ENCODE results near the gene AQR. TPM values are rescaled to one million over a fixed set of nuclear protein-coding genes. Genes with fewer than 3 reads are reported as not detected.
"Not testable (repeated sequence)": the region's sequence is repeated elsewhere in the genome, so short reads cannot be mapped to it uniquely, and the experiment has no call there.

Gene AQR
- total RNA-seq, 1 donor from 2014 or later = 32.4 TPM

- no peak for TF ChIP-seq CTCF (IDR thresholded peaks at IDR 0.05)
- ATAC-seq = no peak
Observed at GRCh38 chr15:34809186-34809585, 160.4 kb downstream of the AQR start.

GRCh38 chr15:34808016-34808415 lies 161.5 kb downstream of the AQR start:
- ATAC-seq (no peak), DNase-seq (no peak)
- Histone ChIP-seq H3K27me3 (ENCODE audit: low read depth) (no peaks in the 10 kb centered on the region), H3K27ac (no peak overlapping the region), H3K36me3 (no peaks in the 10 kb centered on the region), H3K9me3 (no peaks in the 10 kb centered on the region), H3K4me1 (no peaks in the 10 kb centered on the region), H3K4me3 (no peak overlapping the region)
- intact Hi-C loops (cut with DNase I) = no loop called here
- no peak for TF ChIP-seq CTCF (IDR thresholded peaks at IDR 0.05)

More at GRCh38 chr15:34809186-34809585, 160.4 kb downstream of the AQR start:
- Histone ChIP-seq H3K4me1 (no peaks in the 10 kb centered on the region), H3K27me3 (ENCODE audit: low read depth) (no peaks in the 10 kb centered on the region), H3K9me3 (no peaks in the 10 kb centered on the region), H3K27ac (no peak overlapping the region), H3K4me3 (no peak overlapping the region), H3K36me3 (no peaks in the 10 kb centered on the region)
- no peak for DNase-seq
- intact Hi-C loops (cut with DNase I) = no loop called here

- H3K27me3 ChIP-seq (ENCODE audit: low read depth); H3K9me3 ChIP-seq; H3K4me3 ChIP-seq; DNase-seq; H3K27ac ChIP-seq; H3K4me1 ChIP-seq; H3K36me3 ChIP-seq; ATAC-seq; intact Hi-C loops (cut with DNase I): not testable (repeated sequence)
Observed at GRCh38 chr15:34807241-34807640, 162.3 kb downstream of the AQR start.

GRCh38 chr15:34804776-34805175 lies 164.8 kb downstream of the AQR start:
- Histone ChIP-seq H3K27ac (no peak overlapping the region), H3K9me3 (no peaks in the 10 kb centered on the region), H3K4me1 (no peaks in the 10 kb centered on the region), H3K36me3 (no peaks in the 10 kb centered on the region), H3K4me3 (no peak overlapping the region), H3K27me3 (ENCODE audit: low read depth) (no peaks in the 10 kb centered on the region)
- intact Hi-C loops (cut with DNase I) = no loop called here
- DNase-seq = no peak
- TF ChIP-seq CTCF (IDR thresholded peaks at IDR 0.05) = no peak
- no peak for ATAC-seq

GRCh38 chr15:34804113-34804512 lies 165.4 kb downstream of the AQR start:
- DNase-seq = no peak
- no peak overlapping the region for H3K27ac ChIP-seq
- ATAC-seq = no peak
- H3K27me3 ChIP-seq (ENCODE audit: low read depth) = no peaks in the 10 kb centered on the region
- intact Hi-C loops (cut with DNase I) = no loop called here
- H3K4me1 ChIP-seq = no peaks in the 10 kb centered on the region
- no peaks in the 10 kb centered on the region for H3K9me3 ChIP-seq
- TF ChIP-seq CTCF (IDR thresholded peaks at IDR 0.05) = no peak
- no peak overlapping the region for H3K4me3 ChIP-seq
- H3K36me3 ChIP-seq = no peaks in the 10 kb centered on the region

GRCh38 chr15:34802803-34803750 lies 166.5 kb downstream of the AQR start:
- no peak for TF ChIP-seq CTCF (IDR thresholded peaks at IDR 0.05)
- H3K27ac ChIP-seq = no peak overlapping the region
- intact Hi-C loops (cut with DNase I) = no loop called here
- no peaks in the 10 kb centered on the region for H3K4me1 ChIP-seq
- DNase-seq = no peak
- no peak for ATAC-seq
- no peak overlapping the region for H3K4me3 ChIP-seq
- H3K36me3 ChIP-seq = no peaks in the 10 kb centered on the region
- H3K27me3 ChIP-seq (ENCODE audit: low read depth) = no peaks in the 10 kb centered on the region
- no peaks in the 10 kb centered on the region for H3K9me3 ChIP-seq
